NCI-H2196 treated with DMSO at 0.1 percent for 48 hours (cell line): ENCODE measurements around the gene SPACA5.
A peak's percentile ranks its signal among the peaks of the same experiment; 100 is the strongest.
"Not testable (repeated sequence)": the region's sequence is repeated elsewhere in the genome, so short reads cannot be mapped to it uniquely, and the experiment has no call there.

Source experiments
- DNase-seq: peaks from one replicate; lab custom pipeline; 2025; ENCODE audit not compliant: unreplicated experiment; lab: John Stamatoyannopoulos, UW

The SPACA5 gene

DNA sequence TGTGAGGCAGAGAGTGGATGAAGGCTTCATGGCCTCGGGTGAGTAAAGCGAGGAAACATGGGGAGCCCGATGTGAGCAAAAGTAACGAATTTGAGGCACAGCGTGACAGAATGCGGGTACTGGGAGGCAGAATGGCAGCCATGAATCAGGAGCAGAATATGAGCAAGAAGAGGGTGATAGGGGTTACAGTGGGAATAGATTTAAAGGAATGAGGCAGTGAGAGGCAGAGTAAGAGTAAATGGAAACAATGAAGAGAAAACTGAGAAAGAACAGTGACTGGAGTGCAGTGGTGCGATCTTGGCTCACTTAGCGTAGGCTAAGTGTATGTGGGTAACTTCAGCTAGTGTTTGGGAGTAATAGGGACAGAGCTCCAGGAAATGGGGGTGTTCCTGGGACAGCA lies at the start of gene SPACA5:
TSS of gene SPACA5 (plus strand) at position 301 of the 400 bp plus-strand sequence. CDS start 815 bp downstream, outside the sequence.
- DNase-seq = not testable (repeated sequence)

DNA sequence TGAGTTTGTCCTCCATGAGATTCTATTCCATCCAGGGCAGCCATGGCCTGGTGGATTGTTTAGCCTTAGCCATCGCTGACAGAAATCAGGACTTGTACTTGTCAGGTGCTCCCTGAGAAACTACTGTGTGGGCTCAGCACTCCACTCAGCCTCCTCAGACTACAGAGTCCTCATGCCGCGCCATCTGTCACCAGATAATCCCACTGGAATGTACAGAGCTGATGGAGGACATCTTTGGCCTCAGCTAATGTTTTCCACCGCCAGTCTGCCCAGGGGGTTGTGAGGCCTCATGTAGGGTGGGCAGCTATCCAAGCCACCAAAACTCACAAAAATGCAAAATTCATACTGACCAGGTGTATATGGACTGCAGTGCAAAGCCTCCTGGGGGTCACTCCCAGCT lies 48.6 kb upstream of the SPACA5 start:
- DNase-seq = not testable (repeated sequence)

DNA sequence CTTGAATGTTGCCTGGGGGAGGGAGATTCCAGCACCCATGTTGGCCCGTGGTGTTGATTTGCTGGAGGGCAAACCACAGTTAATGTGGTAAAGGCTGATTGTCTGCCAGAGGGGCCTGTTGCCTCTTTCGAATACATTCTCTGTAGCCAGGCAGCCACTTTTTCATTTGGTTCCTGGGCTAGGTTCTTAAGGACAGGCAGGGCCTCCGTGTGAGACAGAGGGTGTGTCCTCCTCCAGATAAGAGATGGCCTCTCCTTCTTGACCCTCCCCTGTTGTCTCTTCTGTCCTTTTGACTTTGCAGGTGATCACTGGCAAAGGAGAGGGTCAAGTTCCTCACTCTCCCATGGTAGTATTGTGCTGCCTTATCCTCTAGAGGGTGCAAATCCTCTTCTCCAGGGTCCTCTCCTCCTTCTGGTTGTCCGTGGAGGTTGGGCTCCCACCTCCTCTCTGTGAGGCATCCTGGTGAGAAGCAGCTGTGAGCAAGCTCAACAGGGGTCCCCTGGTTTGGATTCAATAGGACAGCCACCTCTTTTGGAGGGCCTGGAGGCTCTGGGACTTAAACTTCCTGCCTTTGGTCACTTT lies 47.9 kb upstream of the SPACA5 start:
- no peak for DNase-seq

DNA sequence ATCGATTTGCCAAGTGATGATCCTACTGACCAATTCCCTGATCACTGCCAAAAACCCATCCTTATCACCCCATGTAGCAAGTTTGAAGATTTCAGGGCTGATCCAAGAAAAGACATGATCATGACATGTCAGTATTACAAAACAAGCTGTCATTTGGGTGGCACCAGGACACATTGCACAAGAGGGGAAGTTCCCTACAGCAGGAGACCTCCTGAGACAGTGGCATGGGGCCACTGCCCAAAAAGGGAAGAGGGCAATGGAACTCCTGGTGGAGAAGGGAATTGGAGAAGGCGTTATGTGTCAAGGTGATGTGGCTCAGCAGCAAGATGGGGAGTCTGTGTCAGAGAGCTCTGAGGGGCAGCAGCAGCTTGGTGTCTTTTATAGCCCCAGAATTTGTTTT lies 46.4 kb upstream of the SPACA5 start:
- DNase-seq = no peak

DNA sequence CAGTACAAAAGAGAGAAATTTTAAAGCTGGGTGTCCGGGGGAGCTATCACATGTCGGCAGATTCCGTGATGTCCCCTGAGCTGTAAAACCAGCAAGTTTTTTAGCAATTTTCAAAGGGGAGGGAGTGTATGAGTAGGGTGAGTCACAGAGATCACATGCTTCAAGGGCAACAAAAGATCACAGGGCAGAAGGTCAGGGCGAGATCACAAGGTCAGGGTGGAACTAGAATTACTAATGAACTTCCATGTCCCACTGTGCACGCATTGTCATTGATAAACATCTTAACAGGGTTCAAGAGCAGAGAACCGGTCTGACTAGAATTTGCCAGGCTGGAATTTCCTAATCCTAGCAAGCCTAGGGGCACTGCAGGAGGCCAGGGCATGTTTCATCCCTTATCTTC lies 45.0 kb upstream of the SPACA5 start:
- not testable (repeated sequence) for DNase-seq

DNA sequence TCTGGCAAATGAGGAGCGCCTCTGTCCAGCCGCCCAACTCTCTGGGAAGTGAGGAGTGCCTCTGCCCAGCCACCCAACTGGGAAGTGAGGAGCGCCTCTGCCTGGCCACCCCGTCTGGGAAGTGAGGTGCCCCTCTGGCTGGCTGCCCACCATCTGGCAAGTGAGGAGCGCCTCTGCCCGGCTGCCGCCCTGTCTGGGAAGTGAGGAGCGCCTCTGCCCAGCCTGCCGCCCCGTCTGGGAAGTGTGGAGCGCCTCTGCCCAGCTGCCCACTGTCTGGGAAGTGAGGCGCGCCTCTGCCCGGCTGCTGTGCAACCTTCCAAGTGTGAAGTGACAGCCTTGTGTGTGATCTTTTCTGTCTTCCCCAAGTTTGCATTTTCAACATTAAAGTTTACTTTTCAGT lies 41.3 kb upstream of the SPACA5 start:
- not testable (repeated sequence) for DNase-seq

DNA sequence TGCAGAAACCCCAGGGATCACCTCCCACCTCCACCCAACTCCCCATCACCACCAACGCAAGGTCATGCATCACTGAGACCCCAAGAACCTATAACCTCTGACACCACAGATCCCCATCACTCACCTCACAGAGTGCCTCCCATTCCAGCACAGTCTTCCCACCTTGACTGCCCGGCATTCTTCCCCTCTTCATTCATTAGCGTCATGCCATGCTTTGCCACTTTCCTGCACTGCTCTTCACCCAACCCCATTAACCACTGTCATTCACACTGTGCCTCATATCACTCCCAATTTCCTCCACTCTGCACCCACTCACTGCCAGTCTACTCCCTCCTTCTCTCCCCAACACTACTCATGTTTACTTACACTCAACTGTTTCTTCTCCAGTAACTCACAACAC lies 33.6 kb upstream of the SPACA5 start:
- no peak for DNase-seq

DNA sequence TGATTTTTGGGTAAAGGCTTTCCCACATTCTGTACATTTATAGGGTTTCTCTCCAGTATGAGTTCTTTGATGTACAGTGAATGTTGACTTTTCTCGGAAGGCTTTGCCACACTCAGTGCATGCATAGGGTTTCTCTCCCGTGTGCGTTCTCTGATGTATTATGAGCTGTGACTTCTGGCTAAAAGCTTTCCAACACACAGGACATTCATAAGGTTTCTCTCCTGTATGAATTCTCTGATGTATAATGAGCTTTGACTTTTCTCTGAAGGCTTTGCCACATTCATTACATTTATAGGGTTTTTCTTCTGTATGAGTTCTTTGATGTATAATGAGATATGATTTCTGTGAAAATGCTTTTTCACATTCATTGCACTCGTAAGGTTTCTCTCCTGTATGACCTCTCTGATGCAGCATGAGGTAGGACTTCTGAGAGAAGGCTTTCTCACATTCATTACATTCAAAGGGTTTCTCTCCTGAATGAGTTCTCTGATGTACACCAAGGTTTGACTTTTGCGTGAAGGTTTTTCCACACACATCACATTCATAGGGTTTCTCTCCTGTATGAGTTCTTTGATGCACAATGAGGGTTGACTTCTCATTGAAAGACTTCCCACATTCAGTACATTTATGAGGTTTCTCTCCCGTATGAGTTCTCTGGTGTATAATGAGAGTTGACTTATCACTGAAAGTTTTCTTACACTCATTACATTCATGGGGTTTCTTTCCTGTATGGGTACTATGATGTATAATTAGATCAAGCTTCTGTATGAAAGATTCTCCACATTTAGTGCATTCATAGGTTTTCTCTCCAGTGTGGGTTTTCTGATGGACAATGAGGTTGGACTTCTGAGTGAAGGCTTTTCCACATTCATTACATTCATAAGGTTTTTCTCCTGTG lies 30.3 kb upstream of the SPACA5 start:
- DNase-seq = no peak

DNA sequence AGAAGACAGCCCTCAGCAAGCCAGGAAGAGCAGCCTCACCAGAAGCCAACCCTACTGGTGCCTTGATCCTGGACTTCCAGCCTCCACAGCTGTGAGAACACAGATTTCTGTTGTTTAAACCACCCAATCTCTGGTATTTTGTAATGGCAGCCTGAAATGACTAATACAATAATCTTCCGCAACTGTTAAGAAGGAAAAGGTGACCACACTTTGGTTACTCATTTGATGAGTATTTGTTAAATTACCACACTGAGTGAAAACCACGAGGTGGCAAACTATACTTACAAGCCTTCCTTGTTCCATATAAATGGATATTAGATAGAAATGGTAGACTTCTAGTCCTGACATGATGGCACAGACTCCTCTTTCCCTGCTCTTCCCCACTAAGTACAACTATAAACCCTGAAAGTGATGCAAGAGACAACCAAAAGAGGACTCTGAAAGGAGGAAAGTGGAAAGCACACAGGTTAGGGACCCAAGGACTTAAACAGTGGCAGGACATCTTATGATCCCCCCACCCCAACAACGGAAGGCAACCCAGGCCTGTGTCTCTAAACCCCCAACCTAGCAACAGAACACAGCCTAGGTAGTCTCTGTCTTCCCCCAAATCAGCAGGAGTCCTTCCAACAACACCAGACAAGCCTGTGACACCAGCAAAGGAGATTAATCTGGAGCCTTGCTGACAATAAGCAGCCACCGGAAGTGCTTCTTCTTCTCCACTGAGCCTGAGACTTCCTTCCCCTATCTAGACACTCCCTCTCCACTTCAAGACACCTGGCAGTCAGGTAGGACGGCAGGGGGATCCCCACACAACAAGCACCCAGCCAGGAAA lies 15.3 kb upstream of the SPACA5 start:
- no peak for DNase-seq

DNA sequence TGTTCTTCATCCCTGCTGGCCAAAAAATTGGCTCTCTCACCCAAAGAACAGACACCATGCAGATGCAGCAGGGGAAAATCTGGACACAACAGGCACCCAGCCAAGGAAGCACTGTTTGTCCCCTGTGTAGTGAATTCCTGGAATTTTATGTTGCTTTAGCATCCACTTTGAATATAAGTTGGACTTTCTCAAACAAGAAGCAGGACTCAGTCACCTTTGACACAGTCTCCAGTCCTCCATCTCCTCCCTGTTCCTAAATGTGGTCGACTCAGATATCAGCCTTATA lies 14.8 kb upstream of the SPACA5 start:
- DNase-seq = no peak

DNA sequence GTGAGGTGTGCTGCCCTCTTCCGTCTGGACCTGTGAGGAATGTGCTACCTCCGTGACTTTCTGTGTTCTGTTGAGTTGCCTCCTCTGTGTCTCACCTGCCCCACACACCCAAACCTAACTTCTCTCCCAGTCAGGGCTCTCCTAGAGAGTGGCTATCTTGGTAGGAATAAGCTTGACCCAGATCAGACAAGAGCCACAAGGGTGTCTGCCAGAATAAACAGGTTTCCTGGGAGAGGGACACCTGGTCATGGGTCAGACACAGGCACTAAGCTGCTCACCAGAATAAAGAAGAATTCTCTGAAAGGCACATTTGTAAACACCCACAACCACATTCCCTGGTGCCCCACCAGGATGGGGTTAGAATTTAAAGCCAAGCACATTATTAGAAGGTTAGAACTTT lies 14.1 kb upstream of the SPACA5 start:
- no peak for DNase-seq

DNA sequence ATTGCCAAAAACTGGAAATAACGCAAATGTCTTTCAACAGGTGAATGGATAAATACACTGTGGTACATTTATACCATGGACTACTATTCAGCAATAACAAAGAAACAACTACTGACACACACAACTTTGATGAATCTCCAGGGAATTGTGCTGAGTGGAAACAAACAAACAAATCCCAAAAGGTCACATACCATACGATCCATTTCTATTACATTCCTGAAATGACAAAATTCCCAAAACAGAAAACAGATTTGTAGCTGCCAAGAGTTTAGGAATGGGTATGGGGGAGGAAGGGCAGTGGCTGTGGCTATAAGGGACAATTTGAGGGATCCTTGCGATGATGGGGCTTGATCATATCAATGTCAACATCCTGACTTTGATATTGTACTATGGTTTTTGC lies 5.5 kb upstream of the SPACA5 start:
- DNase-seq = no peak

DNA sequence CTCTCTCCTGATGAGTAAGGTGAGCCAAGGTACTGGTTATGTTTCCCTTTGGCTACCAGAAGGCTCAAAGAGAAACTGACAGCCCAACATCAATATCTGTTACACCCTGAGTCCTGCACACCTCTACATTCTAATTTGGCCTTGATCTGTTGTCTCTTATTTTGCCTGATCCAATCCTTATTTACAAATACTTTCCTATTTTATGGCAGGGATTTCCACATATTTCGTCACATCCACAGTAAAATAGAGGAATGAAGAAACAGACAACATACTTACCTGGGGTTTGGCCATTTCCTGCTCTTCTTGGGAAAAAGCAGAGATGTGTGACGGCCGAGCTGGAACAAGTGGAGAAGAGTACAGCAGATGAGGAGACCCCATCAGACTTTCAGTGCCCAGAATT lies 4.5 kb upstream of the SPACA5 start:
- no peak for DNase-seq

DNA sequence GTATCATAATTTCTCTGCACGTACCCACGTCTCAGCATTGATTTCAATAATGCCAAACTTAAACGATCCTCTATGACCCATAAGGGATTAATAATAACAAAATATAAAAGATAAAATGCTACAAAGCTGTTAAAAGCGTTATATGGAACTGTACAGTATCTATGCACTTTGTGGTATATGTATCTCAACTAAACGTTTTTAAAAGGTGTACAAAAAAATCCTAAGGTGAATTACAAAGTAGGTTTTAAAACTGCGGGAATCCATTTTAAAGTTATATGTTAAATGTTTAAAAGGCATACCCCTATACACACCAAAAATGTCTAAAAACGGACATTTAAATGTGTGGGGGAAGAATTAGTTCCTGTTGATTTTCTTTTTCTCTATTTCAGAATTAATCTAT lies 3.9 kb upstream of the SPACA5 start:
- DNase-seq = no peak

DNA sequence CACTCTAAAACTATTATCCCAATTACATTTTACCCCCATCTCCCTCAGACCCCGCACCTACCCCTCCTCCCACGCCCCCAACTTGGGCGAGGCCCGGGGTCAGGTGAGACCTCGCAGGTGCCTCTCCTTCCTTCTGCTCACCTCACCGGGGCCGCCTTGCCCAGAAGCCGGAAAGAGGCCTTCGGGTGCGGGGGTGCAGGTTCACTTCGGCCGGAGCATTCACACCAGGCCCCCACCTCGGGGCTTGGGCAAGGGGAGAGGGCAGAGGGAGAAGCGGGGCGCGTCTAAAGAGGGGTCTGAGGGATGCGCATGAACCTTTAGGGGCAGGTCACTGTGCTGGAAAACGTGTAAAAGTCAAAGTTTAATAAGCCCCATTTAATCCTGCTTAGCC lies 3.4 kb upstream of the SPACA5 start:
- DNase-seq = no peak

DNA sequence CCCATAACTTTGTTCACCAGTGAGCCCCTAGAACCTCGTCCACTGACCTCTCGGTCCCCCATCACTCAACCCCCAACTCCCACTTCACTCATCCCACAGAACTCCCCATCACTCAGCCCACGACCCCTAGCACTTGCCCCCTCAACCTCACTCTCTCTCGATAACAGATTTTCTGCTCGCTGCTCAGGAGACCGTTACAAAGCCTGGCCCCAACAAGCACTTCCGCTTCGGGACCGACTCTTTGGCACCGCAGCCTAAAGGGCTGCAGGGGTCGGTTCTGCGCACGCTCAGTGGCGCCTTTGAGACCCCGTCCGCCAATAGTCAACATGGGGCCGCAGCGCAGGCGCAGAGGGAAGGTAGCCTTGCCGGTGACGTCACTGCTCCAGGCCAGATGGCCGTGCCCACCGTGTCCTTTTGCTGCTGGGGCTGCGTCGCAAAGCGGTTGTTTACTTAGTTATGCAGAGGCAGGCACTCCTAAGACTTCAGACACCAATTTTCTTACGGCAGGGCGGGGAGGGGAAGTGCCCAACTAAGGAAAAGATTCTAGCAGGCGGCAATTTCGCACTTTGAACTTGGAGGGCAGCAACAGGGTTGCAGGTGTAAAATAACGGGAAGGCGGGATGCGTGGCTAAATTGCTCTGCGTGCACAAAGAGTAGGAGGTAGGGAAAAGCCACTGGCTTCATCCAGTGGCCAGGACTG lies 2.9 kb upstream of the SPACA5 start, which contains the start of gene ZNF182:
TSS of gene ZNF182 (minus strand) at position 232 of the 700 bp plus-strand sequence. CDS start 1,380 bp downstream, outside the sequence.
- DNase-seq = peak; percentile 82

DNA sequence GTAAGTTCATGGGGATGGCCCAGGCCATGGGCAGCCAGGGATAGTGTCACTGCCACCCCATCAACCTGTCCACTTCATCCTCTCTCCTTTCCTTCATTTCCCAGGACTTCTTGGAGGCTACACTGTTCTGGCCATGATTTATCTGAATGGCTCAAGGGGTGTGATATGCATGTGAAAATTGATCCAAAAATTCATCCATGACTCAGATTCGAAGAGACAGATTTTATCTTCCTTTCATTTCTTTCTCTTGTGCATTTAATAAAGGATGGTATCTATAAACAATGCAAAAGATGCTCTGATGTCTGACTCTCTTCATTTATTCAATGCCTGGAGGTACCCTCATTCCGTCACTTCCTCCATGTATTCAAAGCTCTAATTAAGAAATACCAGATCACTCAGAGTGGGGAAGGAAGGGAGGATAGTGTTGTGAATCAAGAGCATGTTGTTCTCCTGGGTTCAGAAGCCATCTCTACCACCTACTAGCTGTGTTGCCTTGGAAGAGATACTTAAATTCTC lies 2.7 kb downstream of the SPACA5 start:
- DNase-seq = not testable (repeated sequence)

DNA sequence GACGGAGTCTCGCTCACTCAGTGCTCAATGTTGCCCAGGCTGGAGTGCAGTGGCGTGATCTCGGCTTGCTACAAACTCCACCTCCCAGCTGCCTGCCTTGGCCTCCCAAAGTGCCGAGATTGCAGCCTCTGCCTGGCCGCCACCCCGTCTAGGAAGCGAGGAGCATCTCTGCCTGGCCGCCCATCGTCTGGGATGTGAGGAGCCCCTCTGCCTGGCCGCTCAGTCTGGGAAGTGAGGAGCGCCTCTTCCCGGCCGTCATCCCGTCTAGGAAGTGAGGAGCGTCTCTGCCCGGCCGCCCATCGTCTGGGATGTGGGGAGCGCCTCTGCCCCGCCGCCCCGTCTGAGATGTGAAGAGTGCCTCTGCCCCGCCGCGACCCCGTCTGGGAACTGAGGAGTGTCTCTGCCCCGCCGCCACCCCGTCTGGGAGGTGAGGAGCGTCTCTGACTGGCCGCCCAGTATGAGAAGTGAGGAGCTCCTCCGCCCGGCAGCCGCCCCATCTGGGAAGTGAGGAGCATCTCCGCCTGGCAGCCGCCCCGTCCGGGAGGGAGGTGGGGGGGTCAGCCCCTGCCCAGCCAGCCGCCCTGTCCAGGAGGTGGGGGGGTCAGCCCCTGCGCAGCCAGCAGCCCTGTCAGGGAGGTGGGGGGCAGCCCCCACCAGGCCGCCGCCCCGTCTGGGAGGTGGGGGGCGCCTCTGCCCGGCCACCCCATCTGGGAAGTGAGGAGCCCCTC lies 10.0 kb downstream of the SPACA5 start:
- not testable (repeated sequence) for DNase-seq

DNA sequence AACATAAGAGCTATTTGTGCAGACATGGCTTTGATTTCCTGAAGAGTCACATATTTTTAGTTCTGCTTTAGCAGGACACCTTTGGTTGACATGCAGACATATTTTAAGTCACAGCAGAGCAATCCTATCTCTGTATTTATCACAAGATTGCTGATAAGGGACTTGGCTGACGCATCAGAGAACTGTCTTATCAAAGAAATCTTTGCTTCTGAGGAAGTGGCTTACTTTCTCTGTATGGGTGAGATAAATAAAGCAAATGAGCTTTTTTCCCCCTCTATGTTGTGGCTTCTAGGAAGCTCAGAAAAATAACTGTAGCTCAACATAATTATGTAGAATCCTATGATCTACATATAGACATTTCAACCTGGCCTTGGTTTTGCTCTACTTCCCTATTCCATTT lies 13.1 kb downstream of the SPACA5 start:
- DNase-seq = not testable (repeated sequence)

DNA sequence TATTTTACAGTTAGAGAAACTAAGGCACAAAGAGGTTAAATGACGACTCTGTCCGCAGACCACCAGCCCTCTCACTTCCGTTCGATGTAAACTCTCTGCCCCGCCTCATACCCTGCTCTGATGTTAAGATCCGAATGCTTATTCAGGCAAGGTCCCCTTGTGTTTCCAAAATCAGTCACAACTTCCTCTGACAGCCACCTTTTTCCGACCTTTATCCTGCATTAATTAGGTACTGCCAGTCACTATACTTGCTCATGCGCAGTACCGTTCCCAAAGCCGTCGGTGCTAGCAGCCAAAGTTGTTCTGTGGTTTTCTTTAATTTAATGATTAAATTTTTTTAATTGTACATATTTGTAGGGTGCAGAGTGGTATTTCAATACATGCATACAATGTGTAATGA lies 13.7 kb downstream of the SPACA5 start:
- not testable (repeated sequence) for DNase-seq
